Amygdala (tissue), 56 donors: ENCODE measurements around the gene CEP70.
"Not testable (repeated sequence)": the region's sequence is repeated elsewhere in the genome, so short reads cannot be mapped to it uniquely, and the experiment has no call there.

Source experiments
- DNase-seq, 56 donors: peaks; one replicate each; lab custom pipeline; 2025; lab: John Stamatoyannopoulos, UW

Gene CEP70

DNA sequence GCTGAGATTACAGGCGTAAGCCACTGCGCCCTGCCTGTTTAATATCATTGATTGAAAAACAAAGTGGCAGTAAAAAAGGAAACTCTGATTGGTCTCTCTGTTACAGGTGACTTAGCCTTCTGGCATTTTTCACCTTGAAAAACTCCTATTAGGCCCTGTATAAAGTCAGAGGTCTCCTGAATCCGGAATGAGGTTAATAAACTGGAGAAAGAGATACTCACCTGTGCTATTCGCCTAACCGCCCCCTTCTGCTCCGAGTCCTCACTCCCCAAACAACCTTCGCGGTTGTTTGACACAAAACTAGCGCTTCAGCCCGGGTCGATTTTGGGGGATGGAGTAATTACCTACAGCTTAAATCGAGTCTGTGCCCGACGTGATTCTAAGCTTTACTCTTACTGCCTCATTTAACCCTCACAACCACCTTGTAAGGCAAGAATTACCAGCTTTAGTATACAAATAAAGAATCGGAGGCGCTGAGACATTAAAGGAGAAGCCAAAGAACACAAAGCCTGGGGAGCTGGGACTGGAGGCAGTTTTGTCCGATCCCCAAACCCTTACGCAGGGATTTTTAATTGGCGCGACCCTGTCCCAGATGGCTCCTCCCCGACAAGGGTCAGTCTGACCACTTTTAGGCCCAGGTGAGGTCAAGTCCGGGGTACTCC is 441 bp downstream of the CEP70 start:
- no peak for DNase-seq

DNA sequence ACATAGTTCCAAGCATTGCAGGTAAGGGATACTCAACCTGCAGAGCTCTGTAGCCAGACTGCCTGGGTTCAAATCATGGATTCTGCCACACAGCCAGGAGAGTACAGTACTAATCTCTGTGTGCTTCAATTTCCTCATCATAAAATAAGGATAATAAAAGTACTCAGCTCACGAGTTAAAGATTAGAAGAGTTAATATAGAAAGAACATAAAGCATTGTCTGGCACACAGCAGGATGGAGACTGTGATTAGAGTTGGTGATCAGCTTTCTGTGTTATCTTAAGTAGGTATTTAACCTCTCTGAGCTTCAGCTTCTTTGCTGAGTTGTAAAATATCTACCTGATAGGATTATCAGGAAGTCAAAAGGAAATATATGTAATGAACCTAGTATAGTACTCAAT is 2.7 kb downstream of the CEP70 start:
- no peak for DNase-seq

DNA sequence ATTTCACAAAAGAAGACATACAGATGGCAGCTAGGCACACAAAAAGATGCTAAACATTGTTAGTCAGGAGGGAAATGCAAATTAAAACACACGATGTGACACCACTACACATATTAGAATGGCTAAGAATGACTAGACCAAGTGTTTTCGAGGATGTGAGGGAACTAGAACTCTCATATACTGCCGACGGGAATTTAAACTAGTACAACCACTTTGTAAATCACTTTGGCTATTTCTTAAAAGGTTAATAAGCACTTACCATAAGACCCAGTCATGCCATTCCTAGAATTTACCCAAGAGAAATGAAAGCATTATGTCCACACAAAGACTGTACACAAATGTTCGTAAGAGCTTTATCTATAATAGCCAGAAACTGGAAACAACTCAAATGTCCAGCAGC is 5.6 kb downstream of the CEP70 start:
- DNase-seq = no peak

DNA sequence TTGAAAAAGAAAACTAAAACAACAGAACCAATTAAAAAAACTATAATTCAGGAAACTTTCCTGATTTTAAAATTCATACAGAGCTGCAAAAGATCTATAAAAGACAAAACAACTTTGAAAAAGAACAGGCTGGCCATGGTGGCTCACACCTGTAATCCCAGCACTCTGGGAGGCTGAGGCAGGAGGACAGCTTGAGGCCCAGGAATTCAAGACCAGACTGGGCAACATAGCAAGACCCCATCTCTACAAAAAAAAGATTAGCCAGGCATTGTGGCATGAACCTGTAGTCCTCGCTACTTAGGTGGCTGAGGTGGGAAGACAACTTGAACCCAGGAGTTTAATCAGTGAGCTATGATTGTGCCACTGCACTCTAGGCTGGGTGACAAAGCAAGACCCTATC is 6.7 kb downstream of the CEP70 start:
- DNase-seq = no peak

DNA sequence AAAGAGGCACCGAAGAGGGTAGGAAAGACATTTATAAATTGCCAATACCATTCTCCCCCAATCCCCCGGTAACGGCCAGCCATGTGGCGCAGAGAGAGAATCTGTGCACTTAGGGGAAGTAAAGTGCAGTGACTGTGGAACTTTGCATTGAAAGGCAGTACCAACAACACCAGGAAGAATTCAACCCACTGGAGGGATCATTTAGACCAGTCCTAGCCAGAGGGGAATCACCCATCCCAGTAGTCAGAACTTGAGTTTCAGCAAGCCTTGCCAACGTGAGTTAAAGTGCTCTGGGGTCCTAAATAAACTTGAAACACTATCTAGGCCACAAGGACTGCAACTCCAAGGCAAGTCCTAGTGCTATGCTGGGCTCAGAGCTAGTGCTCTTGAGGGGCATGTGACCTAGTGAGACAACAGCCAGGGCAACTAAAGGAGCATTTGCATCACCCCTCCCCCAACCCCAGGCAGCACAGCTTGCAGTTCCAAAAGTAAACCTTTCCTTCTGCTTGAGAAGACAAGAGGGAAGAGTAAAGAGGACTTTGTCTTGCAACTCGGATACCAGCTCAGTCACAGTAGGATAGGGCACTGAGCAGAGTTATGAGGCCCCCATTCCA is 15.0 kb downstream of the CEP70 start:
- DNase-seq = no peak

DNA sequence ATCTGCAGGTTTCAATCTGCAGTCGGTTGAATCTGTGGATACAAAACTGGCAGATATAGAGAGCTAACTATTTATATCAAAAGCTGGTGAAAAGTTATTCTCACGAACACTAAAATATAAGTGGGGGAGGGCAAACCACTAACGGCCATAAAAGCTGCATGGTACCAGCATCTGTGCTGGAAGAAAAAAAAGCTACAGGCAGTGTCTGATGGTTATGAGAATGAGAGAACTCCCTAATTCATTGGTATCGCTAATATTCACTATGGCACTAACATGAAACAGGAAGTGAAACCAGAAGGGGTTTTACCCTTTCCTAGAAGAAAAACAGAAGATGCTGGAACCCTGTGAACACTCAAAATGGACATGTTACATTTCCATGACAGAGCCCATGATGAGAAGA is 15.9 kb downstream of the CEP70 start:
- no peak for DNase-seq

DNA sequence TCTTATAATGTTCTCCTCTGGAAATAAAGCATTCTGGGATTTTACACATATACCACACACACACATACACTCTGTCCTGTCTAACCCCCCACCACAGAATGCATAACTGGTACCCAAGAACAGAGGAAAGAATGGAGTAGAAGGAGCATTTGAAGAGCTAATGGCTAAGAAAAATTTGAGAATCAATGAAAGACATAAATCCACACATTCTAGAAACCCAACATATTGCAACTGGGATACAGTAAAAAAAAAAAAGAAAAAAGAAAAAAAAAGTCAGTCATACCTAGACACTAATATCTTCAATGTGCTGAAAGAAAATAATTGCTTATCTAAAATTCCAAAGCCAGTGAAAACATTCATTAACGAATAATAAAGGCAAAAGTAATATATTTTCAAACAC is 20.9 kb downstream of the CEP70 start:
- no peak for DNase-seq

DNA sequence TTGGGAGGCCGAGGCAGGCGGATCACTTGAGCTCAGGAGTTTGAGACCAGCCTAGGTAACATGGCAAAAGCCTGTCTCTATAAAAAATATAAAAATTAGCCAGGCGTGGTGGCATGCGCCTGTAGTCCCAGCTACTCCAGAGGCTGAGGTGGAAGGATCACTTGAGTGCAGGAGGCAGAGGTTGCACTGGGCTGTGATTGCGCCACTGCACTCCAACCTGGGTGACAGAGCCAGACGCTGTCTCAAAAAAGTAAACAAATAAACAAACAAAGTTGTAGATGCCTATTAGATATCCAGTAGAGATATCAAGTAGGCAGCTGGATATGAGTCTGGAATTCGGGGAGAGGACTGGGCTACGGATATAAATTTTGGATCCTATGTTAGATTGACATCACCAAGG is 24.4 kb downstream of the CEP70 start:
- DNase-seq = not testable (repeated sequence)

DNA sequence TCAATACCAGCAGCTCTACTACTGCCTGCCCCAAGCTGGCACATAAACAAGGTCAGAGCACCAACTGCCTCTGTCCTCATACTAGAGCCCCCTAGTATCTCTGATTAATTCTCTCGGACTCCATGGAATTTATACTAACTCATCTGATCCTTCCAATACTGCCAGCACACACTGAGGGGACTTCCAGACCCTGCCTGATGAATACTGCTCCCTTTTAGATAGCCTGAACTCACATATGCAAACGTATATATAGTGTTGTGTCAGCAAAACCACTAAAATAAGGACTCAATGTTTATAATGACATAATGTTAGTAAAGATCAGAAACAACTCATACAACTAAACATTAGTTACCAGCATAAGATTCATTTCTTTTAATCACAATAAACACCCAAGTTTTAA is 25.0 kb downstream of the CEP70 start:
- DNase-seq = no peak

DNA sequence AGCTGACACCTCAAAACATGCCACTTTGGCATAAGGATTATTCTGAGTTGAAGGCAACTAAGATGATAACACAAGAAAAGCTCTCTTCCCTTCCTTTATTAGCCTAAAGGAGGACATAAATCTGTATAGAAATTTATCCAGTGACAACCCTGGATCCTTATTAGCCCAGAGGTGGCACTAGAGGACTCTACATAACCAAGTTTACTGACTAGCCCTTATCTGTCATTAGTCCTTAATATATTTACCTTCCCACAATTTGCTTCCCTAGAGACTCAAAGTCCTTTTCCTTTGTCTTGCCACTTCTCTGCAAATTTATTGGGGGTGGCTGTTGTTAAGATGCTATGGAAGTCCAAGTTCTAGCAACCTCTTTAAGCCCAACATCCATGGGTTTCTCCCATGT is 26.7 kb downstream of the CEP70 start:
- no peak for DNase-seq

DNA sequence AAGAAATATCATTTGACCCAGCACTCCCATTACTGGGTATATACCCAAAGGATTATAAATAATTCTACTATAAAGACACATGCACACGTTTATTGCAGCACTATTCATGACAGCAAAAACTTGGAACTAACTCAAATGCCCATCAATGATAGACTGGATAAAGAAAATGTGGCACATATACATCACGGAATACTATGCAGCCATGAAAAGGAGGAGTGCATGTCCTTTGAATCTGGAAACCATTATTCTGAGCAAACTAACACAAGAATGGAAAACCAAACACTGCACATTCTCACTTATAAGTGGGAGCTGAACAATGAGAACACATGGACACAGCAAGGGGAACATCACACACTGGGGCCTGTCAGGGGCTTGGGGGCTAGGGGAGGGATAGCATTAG is 27.8 kb downstream of the CEP70 start:
- not testable (repeated sequence) for DNase-seq

DNA sequence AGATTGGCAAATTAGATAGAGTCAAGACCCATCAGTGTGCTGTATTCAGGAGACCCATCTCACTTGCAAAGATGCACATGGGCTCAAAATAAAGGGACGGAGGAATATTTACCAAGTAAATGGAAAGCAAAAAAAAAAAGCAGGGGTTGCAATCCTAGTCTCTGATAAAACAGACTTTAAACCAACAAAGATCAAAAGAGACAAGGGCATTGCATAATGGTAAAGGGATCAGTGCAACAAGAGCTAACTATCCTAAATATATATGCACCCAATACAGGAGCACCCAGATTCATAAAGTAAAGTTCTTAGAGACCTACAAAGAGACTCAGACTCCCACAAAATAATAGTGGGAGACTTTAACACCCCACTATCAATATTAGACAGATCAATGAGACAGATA is 31.2 kb downstream of the CEP70 start:
- DNase-seq = not testable (repeated sequence)

DNA sequence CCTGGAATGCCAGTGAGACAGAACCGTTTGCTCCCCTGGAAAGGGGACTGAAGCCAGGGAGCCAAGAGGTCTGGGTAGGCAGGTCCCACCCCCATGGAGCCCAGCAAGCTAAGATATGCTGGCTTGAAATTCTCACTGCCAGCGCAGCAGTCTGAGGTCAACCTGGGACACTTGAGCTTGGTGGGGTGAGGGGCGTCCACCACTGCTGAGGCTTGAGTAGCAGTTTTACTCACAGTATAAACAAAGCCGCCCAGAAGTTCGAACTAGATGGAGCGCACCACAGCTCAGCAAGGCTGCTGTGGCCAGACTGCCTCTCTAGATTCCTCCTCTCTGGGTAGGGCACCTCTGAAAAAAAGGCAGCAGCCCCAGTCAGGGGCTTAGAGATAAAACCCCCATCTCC is 33.6 kb downstream of the CEP70 start:
- DNase-seq = no peak

DNA sequence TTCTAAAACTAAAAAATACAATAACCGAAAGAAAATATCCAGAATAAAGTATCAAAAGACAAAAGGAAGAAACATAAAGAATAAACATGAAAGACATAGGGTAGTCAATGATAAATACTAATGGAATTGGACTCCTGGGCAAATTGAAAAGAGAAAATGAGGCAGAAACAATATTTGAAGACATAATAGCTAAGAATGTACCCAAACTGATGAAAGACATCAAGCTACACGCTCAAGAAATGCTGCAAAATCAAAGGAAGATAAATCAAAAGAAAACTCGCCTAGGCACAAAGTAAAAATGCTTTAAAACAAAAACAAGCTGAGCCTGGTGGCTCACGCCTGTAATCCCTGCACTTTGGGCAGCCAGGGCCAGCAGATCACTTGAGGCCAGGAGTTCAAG is 34.9 kb downstream of the CEP70 start:
- DNase-seq = no peak

DNA sequence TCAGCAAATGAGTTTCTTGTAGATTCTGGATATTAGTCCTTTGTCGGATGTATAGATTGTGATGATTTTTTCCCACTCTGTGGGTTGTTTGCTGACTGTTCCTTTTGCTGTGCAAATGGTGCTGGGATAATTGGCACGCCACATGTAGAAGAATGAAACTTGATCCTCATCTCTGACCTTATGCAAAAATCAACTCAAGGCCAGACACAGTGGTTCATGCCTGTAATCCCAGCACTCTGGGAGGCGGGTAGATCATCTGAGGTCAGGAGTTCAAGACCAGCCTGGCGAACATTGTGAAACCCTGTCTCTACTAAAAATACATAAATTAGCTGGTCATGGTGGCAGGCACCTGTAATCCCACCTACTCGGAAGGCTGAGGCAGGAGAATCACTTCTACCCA is 39.3 kb downstream of the CEP70 start:
- not testable (repeated sequence) for DNase-seq

DNA sequence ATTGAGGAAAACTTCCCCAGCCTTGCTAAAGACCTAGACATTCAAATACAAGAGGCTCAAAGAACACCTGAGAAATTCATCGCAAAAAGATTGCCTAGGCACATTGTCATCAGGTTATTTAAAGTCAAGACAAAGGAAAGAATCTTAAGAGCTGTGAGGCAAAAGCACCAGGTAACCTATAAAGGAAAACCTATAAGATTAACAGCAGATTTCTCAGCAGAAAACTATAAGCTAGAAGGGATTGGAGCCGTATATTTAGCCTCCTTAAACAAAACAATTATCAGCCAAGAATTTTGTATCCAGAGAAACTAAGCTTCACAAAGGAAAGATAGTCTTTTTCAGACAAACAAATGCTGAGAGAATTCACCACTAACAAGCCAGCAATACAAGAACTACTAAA is 43.1 kb downstream of the CEP70 start:
- not testable (repeated sequence) for DNase-seq

DNA sequence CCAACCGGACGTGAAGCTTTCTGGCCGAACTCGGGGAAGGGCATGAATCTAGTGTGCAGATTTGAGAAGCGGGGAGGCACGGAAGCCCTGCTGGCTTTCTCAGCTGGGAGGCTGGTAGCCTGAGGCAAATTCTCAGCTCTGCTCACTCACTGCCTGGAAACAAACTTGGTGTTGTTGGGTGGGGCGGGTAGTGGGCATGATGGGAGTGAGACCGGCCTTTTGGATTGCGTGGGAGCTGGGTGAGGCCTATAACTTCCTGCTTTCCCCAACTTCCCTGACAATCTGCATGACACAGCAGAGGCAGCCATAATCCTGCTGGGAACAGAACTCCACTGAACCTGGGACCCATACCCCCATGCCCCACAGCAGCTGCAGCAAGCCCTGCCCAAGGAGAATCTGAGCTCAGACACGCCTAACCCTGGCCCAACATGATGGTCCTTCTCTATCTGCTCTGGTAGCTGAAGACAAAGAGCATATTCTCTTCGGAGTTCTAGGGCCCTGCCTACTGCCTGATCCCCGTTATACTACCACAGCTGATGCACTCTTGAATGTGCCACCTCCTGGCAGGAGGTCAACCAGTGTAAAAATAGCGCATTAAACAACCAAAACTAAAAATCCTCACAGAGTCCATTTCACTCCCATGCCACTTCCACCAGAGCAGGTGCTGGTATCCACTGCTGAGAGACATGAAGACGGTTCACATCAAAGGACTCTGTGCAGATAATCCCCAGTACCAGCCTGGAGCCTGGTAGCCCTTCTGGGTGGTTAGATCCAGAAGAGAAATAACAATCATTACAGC is 44.7 kb downstream of the CEP70 start:
- no peak for DNase-seq

DNA sequence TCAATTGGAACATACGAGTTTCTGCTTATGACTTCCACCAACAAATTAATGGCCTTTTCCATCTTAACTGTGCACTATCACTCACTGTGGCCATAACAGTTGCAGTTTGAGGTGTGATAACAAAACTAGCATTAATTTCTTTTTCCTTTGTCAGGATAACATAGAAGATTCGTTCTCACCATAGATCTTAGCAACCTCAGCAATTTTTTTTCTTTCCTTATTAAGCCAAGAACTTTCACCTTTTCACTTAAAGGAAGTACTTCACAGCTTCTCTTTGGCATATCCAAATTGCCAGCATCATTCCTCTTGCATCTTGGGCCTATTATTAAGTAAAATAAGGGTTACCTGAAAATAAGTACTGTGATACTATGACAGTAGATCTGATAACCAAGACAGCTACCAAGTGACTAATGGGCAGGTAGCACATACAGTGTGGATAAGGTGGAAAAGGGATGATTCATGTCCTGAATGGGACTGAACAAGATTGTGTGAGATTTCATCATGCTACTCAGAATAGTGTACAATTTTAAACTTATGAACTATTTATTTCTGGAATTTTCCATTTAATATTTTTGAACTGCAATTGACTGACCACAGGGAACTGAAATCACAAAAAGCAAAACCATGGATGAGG is 46.6 kb downstream of the CEP70 start:
- no peak for DNase-seq

DNA sequence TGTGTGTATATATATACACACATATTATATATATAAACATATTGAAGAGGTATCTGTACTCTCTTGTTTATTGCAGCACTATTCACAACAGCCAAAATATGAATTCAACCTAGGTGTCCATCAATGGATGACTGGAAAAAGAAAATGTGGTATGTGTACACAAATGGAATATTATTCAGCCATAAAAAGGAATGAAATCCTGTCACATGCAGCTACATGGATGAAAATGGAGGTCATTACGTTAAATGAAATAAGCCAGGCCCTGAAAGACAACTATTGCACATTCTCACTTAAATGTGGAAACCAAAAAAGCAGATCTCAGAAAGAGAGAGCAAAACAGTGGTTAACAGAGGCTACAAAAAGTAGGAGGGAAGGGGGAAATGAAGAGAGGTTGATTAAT is 49.5 kb downstream of the CEP70 start:
- DNase-seq = no peak

DNA sequence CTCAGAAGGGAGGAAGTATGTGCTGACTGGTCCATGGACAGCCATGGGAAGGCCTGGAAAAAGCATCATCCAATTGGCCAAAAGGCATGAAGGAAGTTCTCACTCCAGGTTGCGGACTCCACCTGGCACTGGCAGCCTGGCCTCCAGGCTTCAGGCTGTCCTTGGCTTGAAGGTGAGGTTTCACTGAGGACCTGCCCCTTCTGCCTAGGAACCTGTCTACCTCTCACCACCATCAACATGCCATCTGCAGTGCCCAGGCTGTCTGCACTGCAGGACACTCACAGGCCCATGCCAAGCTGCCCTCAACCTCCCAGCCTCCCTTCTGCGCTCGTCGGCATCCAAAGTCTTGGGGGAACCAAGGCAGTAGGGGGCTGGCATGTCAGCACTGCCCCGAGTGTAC is 51.1 kb downstream of the CEP70 start:
- no peak for DNase-seq

DNA sequence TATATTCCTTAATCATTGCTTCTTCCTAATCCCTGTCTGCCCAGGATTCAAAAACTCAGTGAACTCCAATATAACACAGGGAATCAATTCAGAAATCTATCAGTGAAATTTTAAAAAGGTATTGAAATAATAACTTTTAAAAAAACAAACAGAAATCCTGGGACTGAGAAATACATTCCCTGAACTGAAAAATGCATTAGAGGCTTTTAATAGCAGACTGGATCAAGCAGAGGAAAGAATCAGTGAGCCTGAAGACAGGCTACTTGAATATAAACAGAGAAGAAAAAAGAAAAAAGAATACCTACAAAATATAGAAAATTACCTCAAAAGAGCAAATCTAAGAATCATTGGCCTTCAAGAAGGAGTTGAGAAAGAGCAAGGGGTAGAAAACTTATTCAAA is 54.7 kb downstream of the CEP70 start:
- no peak for DNase-seq
